RWPE2 (cell line): ENCODE data around the gene NF1.

Experiments used
- ATAC-seq: fragments of 200-7000 bp; cut with Tn5 transposase; 3 replicates; pipeline ENCODE4 v1.9.1; 2021; ENCODE audit warnings: low read depth
- DNase-seq: peaks from one replicate; pipeline ENCODE4 v3.0.0-alpha.2; 2020; ENCODE audit warnings: low spot score
- H3K27ac ChIP-seq: fragments of 450-650 bp; 2 replicates; pipeline ENCODE4 v1.5.1; 2017; ENCODE audit warnings: mild to moderate bottlenecking; ENCODE audit not compliant: poor library complexity, severe bottlenecking
- H3K27me3 ChIP-seq: fragments of 250-450 bp; sonication (Bioruptor Pico); 2 replicates; pipeline ENCODE4 v1.5.1; 2021; ENCODE audit warnings: mild to moderate bottlenecking, moderate library complexity; ENCODE audit not compliant: insufficient read depth, poor library complexity, severe bottlenecking
- H3K36me3 ChIP-seq: fragments of 250-450 bp; sonication (Bioruptor Pico); 2 replicates; pipeline ENCODE4 v1.5.1; 2020; ENCODE audit warnings: low read depth, mild to moderate bottlenecking, moderate library complexity
- H3K4me1 ChIP-seq: fragments of 250-450 bp; sonication (Bioruptor Pico); 2 replicates; pipeline ENCODE4 v1.5.1; 2021; ENCODE audit warnings: mild to moderate bottlenecking, moderate library complexity; ENCODE audit not compliant: insufficient read depth, poor library complexity, severe bottlenecking
- H3K4me3 ChIP-seq: fragments of 250-450 bp; sonication (Bioruptor Pico); 2 replicates; pipeline ENCODE4 v1.5.1; 2021; ENCODE audit warnings: mild to moderate bottlenecking, moderate library complexity; ENCODE audit not compliant: severe bottlenecking
- H3K9me3 ChIP-seq: fragments of 250-450 bp; sonication (Bioruptor Pico); 2 replicates; pipeline ENCODE4 v1.5.1; 2021; ENCODE audit warnings: mild to moderate bottlenecking, moderate library complexity; ENCODE audit not compliant: severe bottlenecking
- CTCF ChIP-seq: fragments of 450-650 bp; IDR thresholded peaks from one replicate; pipeline ENCODE4 v1.5.1; 2017; ENCODE audit warnings: mild to moderate bottlenecking, moderate library complexity; ENCODE audit not compliant: poor library complexity, severe bottlenecking

NF1 gene

GRCh38 chr17:31349454-31349853 is 254.7 kb downstream of the NF1 start:
- H3K36me3 ChIP-seq = peaks cover 55% of the 10 kb centered on the region
- H3K4me1 ChIP-seq = no peaks in the 10 kb centered on the region
- no peaks in the 10 kb centered on the region for H3K9me3 ChIP-seq
- DNase-seq = no peak
- H3K4me3 ChIP-seq = no peak overlapping the region
- H3K27ac ChIP-seq = no peak overlapping the region
- H3K27me3 ChIP-seq = no peaks in the 10 kb centered on the region
- no peak for ATAC-seq
- no peak for TF ChIP-seq CTCF

- peaks cover 79% of the 10 kb centered on the region for H3K36me3 ChIP-seq
- H3K27ac ChIP-seq = no peak overlapping the region
- no peaks in the 10 kb centered on the region for H3K9me3 ChIP-seq
- ATAC-seq (no peak), DNase-seq (no peak)
- H3K4me3 ChIP-seq = no peak overlapping the region
- H3K27me3 ChIP-seq = no peaks in the 10 kb centered on the region
- TF ChIP-seq CTCF = no peak
- H3K4me1 ChIP-seq = no peaks in the 10 kb centered on the region
Measured at GRCh38 chr17:31355935-31356334, 261.2 kb downstream of the NF1 start.

- no peaks in the 10 kb centered on the region for H3K4me1 ChIP-seq
- no peaks in the 10 kb centered on the region for H3K9me3 ChIP-seq
- no peaks in the 10 kb centered on the region for H3K27me3 ChIP-seq
- H3K27ac ChIP-seq = no peak overlapping the region
- DNase-seq (no peak), ATAC-seq (no peak)
- no peak overlapping the region for H3K4me3 ChIP-seq
- TF ChIP-seq CTCF = no peak
- peaks cover 81% of the 10 kb centered on the region for H3K36me3 ChIP-seq
Measured at GRCh38 chr17:31357091-31357490, 262.3 kb downstream of the NF1 start.

GRCh38 chr17:31357839-31358394 is 263.1 kb downstream of the NF1 start:
- peaks cover 79% of the 10 kb centered on the region for H3K36me3 ChIP-seq
- DNase-seq = no peak
- no peak overlapping the region for H3K4me3 ChIP-seq
- H3K9me3 ChIP-seq = no peaks in the 10 kb centered on the region
- no peaks in the 10 kb centered on the region for H3K27me3 ChIP-seq
- no peak for ATAC-seq
- TF ChIP-seq CTCF = no peak
- no peak overlapping the region for H3K27ac ChIP-seq
- no peaks in the 10 kb centered on the region for H3K4me1 ChIP-seq

- H3K27ac ChIP-seq = no peak overlapping the region
- H3K36me3 ChIP-seq = peaks cover 48% of the 10 kb centered on the region
- no peak overlapping the region for H3K4me3 ChIP-seq
- no peak for ATAC-seq
- H3K27me3 ChIP-seq = no peaks in the 10 kb centered on the region
- TF ChIP-seq CTCF = no peak
- H3K4me1 ChIP-seq = no peaks in the 10 kb centered on the region
- H3K9me3 ChIP-seq = no peaks in the 10 kb centered on the region
- DNase-seq = no peak
Measured at GRCh38 chr17:31364012-31364411, 269.2 kb downstream of the NF1 start.
